HG03342 (cell line): ENCODE results near the gene ALK.
"Not testable (repeated sequence)": the region's sequence is repeated elsewhere in the genome, so short reads cannot be mapped to it uniquely, and the experiment has no call there.

Experiments used
- ATAC-seq: cut with Tn5 transposase; IDR thresholded peaks from one replicate; pipeline ENCODE4 v1.9.1; 2021; ENCODE audit warnings: mild to moderate bottlenecking, moderate library complexity; ENCODE audit not compliant: unreplicated experiment

Gene ALK

DNA sequence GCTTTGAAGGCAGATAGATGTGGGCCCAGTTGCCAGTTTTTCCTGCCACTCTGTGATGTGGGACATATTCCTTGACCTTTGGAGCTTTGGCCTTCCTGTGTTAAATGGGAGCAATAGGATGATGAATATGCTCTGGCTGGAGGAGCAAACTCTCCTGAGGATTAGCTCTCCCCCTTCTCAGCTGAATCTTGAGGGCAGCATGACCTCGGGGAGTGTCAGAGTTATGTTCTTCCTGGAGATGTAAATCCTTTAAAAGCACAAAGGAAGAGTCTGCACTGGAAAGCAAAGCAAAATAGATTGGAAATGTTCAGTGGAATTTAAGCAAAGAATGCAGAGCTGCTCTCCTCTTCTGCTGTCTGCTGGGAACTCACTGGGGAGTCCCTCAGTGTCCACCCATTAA, 160.1 kb downstream of the ALK start:
- no peak for ATAC-seq

DNA sequence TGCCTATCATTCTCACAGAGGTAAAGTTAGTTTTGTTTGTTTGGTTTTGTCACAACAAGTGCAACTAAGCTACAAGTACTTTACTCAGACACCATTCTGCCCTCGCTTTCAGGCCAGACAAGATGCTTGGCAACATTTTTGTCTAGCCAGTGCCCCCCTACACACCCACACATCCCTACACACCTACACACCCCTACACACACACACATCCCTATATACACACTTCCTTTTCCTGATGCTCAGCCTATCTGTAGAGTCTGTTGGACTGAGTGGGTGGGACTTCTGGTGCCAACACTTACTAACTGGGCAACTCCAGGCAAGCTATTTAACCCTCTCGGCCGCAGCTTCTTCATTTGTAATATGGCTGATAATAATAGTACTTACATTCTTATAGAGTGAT, 161.4 kb downstream of the ALK start:
- no peak for ATAC-seq

DNA sequence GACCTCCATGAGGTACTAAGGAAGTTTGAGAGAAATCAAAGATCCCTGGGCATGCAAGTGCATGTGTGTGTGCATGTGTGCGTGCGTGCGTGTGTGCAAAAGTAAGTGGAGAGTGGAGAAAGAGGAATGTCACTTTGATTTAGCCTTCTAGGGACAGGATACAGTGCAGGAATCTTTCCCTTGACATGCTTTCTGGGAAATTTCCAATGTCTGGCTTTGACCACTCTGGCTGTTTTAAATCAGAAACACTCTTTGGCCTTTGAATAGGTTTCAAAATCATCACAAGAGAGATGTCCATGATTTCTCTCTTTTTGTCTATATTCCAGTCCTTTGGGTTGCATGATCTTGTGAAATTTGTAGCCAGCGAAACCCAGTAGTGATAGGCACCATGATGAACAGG, 162.0 kb downstream of the ALK start:
- ATAC-seq = no peak

DNA sequence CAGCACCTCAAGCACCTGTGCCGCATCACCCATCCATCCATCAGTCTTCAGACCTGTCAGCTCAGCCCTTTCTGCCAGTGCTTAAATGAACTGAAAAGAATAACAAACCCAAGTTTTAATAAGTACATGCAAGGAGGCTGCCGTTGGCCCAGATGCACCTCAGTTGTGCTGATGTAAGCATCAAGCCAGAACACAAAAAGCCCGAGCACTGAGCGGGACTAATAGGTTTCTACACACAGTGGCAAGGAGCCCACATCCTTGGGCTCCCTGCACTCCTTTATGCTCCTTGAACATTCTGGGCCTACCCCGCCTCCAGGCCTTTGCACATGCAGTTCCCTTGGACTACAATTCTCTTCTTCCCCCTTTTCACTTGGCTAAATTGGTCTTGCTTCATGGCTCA, 165.6 kb downstream of the ALK start:
- no peak for ATAC-seq

DNA sequence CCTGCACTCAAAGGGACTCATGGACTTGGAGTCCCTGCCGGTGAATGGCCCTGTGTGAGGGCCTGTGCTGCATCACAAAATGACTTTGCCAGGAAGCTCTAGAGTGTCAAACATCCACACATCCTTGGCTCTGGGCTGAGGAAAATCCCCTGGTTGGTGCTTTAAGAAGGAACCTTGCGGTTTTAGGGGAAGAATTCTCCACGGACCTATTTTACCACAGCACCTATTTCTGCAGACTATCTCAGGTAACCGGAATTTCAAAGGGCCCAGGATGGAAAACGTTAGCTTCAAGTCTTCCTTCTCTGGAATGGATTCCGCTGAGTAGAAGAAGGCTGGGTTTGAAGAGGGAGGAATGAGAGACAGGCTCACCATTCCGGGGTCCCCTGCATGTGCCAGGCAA, 166.2 kb downstream of the ALK start:
- ATAC-seq = no peak

DNA sequence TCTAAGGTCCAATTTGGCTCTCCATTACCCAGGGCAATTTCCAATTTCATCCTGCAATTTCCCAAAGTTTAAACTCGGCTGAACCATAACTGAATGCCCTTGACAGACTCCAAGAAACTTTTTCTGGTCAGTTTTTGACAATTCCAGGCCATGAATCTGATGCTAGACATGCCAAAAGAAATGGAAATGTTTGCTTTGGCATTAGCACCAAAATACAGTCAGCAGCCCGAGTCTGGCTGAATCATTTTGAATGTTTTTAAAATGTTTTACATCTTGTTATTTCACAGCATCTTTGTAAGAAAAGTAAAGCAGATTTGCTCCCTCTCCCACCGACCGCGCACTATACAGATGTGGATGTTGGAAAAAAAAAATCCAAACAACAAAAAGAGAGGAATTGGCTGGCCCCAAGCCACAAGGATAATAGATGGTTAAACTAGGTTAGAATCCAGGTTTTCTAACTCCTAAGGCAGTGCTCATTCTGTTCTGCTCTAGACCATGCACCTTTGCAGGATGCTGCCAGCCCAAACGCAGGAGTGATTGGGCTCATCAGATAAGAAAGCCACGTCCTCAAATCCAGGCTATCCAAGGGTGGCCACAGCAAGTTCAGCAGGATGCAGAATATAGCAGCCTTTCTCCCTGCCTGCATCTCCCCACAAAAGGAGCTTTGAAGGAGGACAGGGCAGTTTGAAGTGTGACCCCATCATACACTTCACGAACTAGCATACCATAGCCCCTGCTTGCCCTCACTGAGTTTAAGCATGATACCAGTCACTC, 167.5 kb downstream of the ALK start:
- ATAC-seq = no peak

DNA sequence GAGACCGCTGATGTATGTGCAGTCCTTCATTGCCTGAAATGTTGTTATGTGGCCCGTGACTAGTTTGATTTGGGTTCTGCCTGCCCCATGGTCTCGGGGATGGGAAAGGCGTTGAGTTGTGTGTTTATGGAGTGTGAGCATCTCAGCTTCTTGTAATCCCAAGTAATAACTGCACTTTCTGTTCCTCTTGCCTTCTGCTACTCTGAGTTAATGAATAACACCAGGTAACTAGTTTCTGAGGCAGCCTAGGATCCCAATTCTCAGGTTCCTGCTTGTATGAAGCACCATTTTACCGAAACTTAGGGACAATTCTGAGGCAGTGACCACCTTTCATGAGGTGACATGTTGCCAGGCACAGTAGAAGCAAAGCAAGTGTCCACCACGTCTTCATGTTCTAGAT, 170.0 kb downstream of the ALK start:
- ATAC-seq = peak; percentile 67

DNA sequence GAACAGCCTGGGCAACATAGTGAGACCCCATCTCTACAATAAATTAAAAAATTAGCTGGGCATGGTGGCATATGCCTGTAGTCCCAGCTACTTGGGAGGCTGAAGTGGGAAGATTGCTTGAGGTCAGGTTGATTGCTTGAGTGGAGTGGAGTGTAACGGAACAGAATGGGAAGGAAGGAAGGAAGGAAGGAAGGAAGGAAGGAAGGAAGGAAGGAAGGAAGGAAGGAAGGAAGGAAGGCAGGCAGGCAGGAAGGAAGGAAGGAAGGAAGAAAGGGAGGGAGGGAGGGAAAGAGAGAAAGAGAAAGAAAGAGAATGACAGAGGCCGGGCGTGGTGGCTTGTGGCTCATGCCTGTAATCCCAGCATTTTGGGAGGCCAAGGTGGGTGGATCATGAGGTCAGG, 170.9 kb downstream of the ALK start:
- not testable (repeated sequence) for ATAC-seq

DNA sequence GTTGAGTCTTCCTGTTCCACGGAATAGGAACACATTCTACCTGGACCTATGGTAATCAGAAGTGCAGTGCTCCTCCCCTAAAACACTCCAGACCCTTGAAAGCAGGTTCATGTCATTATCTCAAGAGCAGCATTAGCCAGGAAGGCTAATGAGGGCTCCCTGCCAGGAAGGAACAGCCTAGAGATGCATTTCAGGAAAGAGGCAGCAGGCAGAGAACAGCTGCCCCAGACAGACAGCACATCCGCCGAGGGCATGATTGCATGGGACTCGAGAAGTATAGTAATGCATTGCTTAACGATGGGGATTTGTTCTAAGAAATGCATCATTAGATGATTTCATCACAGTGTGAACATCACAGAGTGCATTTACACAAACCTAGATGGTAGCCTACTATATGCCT, 171.5 kb downstream of the ALK start:
- ATAC-seq = no peak

DNA sequence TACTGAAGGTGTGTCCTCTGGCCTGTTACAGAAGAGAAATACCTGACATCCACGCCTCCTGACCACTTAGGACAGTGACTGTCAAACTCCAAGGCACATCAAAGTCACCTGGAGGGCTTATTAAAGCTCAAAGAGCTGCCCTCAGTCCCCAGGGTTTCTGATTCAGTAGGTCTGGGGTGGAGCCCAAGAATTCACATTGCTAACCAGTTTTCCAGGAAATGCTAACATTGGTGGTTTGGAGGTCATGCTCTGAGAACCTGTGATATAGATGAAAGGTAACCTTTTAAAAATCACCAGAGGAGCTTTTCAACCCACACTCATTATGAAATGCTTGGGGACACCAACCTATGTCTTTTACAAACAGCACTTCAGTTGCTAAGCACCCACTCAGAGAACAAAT, 172.3 kb downstream of the ALK start:
- ATAC-seq = no peak

DNA sequence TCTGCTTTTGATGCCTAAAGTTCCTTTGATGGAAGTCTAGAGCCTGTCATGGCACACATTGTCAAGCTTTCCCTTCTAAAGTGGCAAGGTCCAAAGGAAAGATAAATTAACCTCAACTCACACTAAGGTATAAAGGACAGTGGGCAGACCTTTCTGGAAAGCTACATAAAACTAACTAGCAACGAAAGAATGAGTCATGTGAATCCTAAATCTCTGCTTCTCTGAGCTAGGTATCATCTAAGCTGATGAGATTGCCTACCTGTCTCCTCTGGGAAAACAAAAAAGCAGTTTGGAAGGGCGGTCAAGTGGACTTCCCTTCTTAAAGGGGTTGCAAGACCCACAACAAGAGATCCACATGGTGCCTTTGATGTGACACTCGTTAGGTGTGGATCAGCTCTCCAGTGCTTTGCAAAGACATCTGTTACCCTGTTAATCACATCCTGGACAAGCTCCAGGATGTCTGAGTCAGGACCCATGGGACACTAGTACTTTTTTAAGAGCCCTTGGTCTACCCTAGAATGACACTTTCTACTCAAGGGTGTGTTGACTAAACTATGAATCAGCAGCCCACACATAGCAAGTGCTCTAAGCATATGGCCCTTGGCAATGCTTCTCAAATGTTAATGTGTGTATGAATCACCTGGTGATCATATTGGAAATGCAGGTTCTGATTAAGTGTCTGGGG, 173.5 kb downstream of the ALK start:
- peak; percentile 44 for ATAC-seq

DNA sequence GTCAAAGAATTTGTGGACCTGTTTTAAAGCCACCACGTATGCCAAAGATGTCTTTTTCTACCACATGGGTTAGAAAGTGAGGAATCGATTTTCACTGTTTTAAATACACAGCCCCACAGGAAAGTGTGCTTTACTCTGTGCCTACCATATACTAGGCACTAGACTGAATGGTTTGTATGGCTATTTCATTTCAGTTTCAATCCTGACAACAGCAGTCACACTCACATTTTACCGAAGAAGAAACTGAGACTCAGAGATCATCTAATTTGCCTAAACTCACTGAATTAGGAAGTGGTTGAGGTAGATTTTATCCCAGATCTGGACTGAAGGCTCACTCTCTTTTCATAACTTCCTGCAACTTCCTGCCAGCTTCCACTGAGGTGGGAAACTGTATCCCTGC, 176.4 kb downstream of the ALK start:
- peak; percentile 57 for ATAC-seq

DNA sequence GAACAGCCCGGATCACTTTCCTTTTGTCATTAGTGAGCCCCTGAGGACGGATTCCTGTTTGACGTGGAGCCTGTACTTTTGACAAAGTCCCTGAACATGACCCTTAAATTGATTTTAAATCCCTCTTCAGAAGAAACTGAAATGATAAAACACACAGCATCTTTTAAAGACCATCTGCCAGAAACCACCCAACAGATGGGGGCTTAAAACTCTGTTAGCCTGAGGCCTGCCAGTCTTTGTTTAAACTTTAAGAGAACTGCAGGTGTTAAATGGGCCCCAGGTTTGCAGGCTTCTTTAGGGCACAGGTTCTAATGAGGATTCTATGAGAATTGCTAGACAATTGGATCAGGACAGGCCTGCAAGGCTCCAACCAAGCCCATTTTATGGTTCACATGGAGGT, 177.9 kb downstream of the ALK start:
- no peak for ATAC-seq

DNA sequence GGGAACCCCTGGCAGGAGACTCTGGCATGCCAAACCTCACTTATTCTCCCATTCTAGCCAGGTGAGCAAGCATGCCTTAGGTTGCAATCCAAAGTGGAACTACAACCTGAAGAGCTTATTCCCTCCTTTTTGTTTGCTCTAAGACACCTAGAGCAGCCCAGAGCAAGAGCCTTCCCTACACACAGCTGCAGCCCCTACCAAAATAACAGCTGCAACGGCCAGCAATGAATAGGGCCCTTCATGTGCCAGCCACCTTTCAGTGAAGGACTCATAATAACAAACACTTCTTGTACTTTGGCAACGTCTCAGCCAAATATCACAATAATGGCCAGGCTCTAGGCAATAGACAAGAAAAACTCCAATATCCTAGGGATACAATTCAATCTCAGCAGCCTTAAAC, 178.7 kb downstream of the ALK start:
- ATAC-seq = no peak

DNA sequence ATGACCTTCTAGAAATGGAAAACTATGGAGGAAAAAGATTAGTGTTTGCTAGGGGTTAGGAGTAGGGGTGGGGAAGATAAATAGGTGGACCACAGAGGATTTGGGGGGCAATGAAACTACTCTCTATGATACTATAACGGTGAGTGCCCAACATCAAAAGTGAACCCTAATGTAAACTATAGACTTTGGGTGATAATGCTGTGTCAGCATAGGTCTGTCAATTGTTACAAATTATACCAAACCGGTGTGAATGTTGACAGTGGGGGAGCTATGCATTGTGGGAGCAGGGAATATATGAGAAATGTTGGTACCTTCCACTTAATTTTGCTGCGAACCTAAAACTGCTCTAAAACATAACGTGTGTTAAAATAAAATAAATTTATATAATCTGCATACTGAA, 180.3 kb downstream of the ALK start:
- ATAC-seq = no peak

DNA sequence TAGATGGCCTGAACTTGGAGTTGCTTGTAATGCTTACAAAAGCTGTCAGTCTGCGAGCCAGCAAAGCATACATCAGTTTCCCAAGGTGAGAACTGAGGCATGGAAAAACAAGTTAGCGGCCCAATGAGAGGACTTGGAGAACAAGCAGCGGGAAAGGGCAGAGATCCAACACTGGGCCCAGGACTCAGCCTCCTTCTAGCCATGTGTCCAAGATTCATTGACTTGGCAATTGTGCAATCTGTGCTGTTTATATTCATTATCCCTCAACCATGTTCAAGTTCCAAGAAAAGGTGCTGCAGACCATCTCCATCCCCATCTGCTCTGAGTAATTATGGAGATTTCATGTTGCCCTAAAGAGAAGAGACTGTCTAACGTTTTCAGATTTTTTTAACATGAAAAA, 187.4 kb downstream of the ALK start:
- no peak for ATAC-seq

DNA sequence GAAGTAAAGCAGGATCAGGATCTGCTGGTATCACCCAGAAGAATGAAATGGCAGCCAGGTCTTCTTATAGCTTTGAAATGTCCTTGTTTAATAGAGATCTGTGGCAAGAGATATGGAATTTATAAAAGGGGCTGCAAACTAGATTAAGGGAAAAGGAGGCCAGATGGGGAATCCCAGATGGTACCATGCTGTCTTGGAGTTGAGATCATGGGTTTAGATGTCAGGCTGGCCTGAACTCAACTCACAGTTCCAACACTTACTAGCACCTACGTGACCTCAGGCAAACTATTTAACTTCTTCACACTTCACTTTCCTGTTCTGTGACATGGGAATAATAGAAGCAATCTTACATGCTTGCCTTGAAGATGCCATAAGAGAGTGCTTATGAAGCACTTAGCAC, 188.2 kb downstream of the ALK start:
- ATAC-seq = no peak

DNA sequence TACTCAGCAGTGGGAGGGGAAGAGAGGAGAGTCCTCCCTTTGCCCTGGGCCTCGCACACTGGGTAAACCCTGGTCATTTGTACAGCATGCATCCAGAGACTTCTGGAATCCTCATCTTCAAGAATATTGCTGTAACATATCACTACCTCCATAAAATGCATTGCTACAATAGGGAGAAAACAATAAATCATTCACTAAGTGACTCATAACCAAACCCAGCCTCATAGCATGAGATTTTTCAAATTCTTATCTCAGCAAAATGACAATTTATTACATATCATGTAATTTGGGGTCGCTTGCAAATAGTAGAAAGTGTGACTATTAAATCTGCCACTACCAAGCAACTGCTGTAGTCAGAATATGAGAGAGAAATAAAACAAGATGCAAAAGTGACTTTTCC, 189.4 kb downstream of the ALK start:
- ATAC-seq = no peak

DNA sequence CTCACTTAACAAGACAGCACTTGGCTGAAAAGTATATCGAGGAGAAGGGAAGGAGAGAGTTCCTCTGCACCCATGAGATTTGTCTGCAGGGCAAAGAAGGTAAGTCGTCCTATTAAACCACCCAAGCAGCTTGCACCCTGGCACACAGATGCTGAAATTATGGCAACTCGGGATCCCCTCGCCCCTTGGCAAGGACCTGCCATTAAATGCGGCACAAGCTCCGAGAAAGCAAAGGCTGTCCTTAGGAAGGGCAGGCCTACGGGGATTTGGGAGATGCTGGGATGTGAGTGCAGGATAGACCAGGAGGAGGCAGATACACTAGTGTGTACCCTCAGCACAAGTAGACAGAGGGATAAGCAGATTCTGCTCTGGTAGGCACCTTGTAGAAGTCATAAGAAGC, 191.5 kb downstream of the ALK start:
- ATAC-seq = no peak

DNA sequence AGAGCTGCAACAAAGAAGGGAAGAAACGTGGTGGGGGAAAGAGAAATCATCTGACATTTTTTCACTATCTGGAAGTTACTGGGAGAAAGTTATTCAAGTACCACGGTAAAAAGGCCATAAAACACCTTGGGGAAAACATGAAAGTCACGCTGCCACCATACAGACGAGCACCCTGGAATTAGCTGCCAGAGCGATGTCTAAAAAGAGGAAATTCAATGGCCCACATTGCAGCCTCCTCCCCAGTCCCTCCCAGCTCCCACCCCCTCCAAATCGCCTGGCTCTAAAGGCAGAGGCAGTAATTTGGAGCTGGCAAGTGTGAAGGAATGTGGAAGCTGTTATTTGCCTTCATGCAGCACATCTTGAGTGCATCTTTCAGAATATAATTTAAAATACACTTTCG, 192.0 kb downstream of the ALK start:
- no peak for ATAC-seq

DNA sequence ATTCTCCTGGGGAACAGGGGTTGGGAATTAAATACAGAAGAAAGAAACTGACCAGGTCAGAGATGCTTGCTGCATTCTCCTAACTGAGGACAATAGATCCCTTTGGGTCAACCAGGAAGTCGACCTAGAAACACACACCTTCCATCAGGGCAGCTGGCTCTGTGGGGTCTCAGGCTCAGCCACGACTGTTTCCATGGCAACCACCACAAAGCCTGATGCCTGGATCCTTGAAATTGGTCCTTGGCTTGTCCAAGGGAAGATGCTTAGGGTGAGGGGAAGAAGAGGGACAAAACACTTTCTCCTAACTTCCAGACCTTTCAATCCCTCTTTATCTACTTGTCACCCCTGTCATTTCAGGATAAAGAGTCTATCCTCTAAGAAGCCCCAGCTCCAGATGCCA, 194.4 kb downstream of the ALK start:
- ATAC-seq = no peak

DNA sequence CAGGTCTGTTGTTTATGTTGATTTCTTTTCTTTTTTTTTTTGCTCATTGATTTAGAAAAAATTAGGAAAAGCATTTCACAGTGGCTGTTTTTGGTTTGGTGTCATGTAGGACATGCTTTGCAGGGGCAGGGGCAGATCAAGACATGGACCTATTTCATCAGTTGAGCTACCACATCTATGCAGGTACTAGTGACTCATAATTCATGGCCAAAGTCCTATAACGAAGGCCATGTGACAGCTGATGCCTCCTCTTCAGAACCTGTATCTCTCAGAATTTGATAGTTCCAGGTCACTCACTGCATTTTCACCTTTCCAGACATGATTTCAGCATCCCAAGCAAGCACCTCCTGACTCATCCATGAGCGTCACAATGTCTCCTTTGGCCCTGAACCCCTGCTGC, 195.8 kb downstream of the ALK start:
- no peak for ATAC-seq

DNA sequence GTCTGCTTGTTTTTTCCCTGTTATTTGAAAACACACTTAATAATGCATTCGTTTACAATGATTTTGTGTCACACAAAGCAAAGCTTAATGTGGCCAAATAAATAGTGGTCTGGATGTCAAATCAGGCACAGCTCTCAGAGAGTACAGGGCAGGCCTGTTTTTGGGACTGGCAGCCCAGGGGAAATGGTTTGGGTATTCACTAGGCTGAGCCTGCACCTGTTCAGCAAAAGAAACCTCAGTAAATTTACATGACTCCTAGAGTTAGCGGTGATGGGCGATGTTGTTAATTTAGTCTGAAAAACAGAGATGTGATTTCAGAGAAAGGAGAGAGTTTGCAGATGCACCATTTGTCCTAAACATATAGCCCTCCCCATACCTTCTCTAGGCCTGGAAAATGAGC, 197.1 kb downstream of the ALK start:
- no peak for ATAC-seq
